IMR-90 (cell line): ENCODE data around the gene VOPP1. TPM values are rescaled to one million over a fixed set of nuclear protein-coding genes. Genes with fewer than 3 reads are reported as not detected.
A peak's percentile ranks its signal among the peaks of the same experiment; 100 is the strongest.

ENCODE experiments used
- ATAC-seq: fragments of 200-7000 bp; cut with Tn5 transposase; 2 replicates; pipeline ENCODE4 v1.9.1; 2020; ENCODE audit warnings: low read depth, mild to moderate bottlenecking, moderate library complexity
- BruUV-seq: library from RNA; stranded (reverse); fragments of 400-500 nt; replicated peaks from 2 replicates; lab custom pipeline; 2021; lab: Mats Ljungman, UMichigan
- CTCF ChIA-PET: fragments of 300-600 bp; formaldehyde crosslinking; extraction: SDS; loops from one replicate; lab custom pipeline; 2021; ENCODE audit warnings: antibody characterized with exemption; lab: Yijun Ruan, JAX
- POLR2A ChIA-PET: fragments of 300-600 bp; sonication (Branson Sonifier 250); formaldehyde crosslinking; loops from one replicate; lab custom pipeline; 2022; ENCODE audit warnings: antibody characterized with exemption; ENCODE audit not compliant: unreplicated experiment; lab: Charles Lee
- DNase-seq: peaks from one replicate; pipeline ENCODE4 v3.0.0; 2013
- H2AFZ ChIP-seq: replicated peaks from 2 replicates; pipeline ENCODE3; 2013; ENCODE audit warnings: low read length, mild to moderate bottlenecking; ENCODE audit not compliant: poor library complexity
- H2AK5ac ChIP-seq: 2 replicates; pipeline ENCODE4 v1.6.1; 2013; ENCODE audit warnings: low read depth, low read length, inconsistent platforms
- H2AK9ac ChIP-seq: replicated peaks from 2 replicates; pipeline ENCODE3; 2013; ENCODE audit warnings: mild to moderate bottlenecking, low read depth, low read length, moderate library complexity; ENCODE audit not compliant: poor library complexity
- H2BK120ac ChIP-seq: 2 replicates; pipeline ENCODE4 v1.6.1; 2013; ENCODE audit warnings: low read depth, low read length, inconsistent platforms
- H2BK15ac ChIP-seq: 3 replicates; pipeline ENCODE4 v1.6.1; 2013; ENCODE audit warnings: low read depth, low read length, inconsistent platforms
- H2BK20ac ChIP-seq: 2 replicates; pipeline ENCODE4 v1.6.1; 2013; ENCODE audit warnings: low read depth, mild to moderate bottlenecking, inconsistent platforms, low read length, moderate library complexity
- H2BK5ac ChIP-seq: 2 replicates; pipeline ENCODE4 v1.6.1; 2013; ENCODE audit warnings: mild to moderate bottlenecking, low read depth, low read length, inconsistent platforms; ENCODE audit not compliant: poor library complexity, severe bottlenecking
- H3K14ac ChIP-seq: replicated peaks from 2 replicates; pipeline ENCODE4 v1.6.1; 2013; ENCODE audit warnings: low read depth, low read length, inconsistent platforms
- H3K18ac ChIP-seq: 2 replicates; pipeline ENCODE4 v1.6.1; 2013; ENCODE audit warnings: low read depth, low read length, control low read depth
- H3K23ac ChIP-seq: 2 replicates; pipeline ENCODE4 v1.6.1; 2013; ENCODE audit warnings: low read depth, low read length, inconsistent platforms
- H3K27ac ChIP-seq: 2 replicates; pipeline ENCODE4 v1.5.1; 2013; ENCODE audit warnings: mild to moderate bottlenecking, control low read depth, low read length; ENCODE audit not compliant: insufficient read depth
- H3K27me3 ChIP-seq: 2 replicates; pipeline ENCODE4 v1.6.1; 2013; ENCODE audit warnings: low read length; ENCODE audit not compliant: control insufficient read depth, insufficient read depth
- H3K36me3 ChIP-seq: 2 replicates; pipeline ENCODE4 v1.6.1; 2013; ENCODE audit warnings: low read length, mixed read lengths; ENCODE audit not compliant: control insufficient read depth, insufficient read depth
- H3K4ac ChIP-seq: 2 replicates; pipeline ENCODE4 v1.6.1; 2013; ENCODE audit warnings: low read depth, low read length, inconsistent platforms
- H3K4me1 ChIP-seq: 2 replicates; pipeline ENCODE4 v1.6.1; 2013; ENCODE audit warnings: low read length, mixed read lengths; ENCODE audit not compliant: control insufficient read depth, insufficient read depth
- H3K4me2 ChIP-seq: 2 replicates; pipeline ENCODE4 v1.6.1; 2013; ENCODE audit warnings: low read depth, mild to moderate bottlenecking, control low read depth, low read length, moderate library complexity
- H3K4me3 ChIP-seq: 2 replicates; pipeline ENCODE4 v1.5.1; 2013; ENCODE audit warnings: low read depth, mild to moderate bottlenecking, control low read depth, low read length, moderate library complexity; ENCODE audit not compliant: insufficient read depth
- H3K56ac ChIP-seq: 2 replicates; pipeline ENCODE4 v1.6.1; 2013; ENCODE audit warnings: low read length, inconsistent platforms; ENCODE audit not compliant: insufficient read depth; ENCODE audit errors: extremely low read depth
- H3K79me1 ChIP-seq, 2 experiments: 2 replicates each; pipeline ENCODE4 v1.6.1; 2013; ENCODE audit warnings: low read length in 2 of 2, inconsistent platforms in 1 of 2, low read depth in 1 of 2
- H3K9ac ChIP-seq: 2 replicates; pipeline ENCODE4 v1.6.1; 2013; ENCODE audit warnings: low read depth, low read length, control low read depth
- H3K9me1 ChIP-seq: 2 replicates; pipeline ENCODE4 v1.6.1; 2013; ENCODE audit warnings: low read length, inconsistent platforms; ENCODE audit not compliant: insufficient read depth
- H3K9me3 ChIP-seq: 2 replicates; pipeline ENCODE4 v1.6.1; 2013; ENCODE audit warnings: low read length; ENCODE audit not compliant: control insufficient read depth, insufficient read depth
- H4K20me1 ChIP-seq: 2 replicates; pipeline ENCODE4 v1.6.1; 2013; ENCODE audit warnings: low read length, inconsistent platforms; ENCODE audit not compliant: insufficient read depth
- H4K5ac ChIP-seq: 2 replicates; pipeline ENCODE4 v1.6.1; 2013; ENCODE audit warnings: mild to moderate bottlenecking, low read depth, low read length, control low read depth
- H4K8ac ChIP-seq, 2 experiments: 2 replicates each; pipeline ENCODE4 v1.6.1; 2013; ENCODE audit warnings: low read depth in 2 of 2, low read length in 2 of 2, control low read depth in 1 of 2, inconsistent platforms in 1 of 2
- H4K91ac ChIP-seq: 2 replicates; pipeline ENCODE4 v1.6.1; 2013; ENCODE audit warnings: low read depth, low read length, inconsistent platforms; ENCODE audit not compliant: insufficient read depth
- BHLHE40 ChIP-seq: fragments of 150-350 bp; IDR thresholded peaks from 2 replicates; pipeline ENCODE4 v1.6.1; 2016; ENCODE audit warnings: mild to moderate bottlenecking, low read depth, low read length
- CEBPB ChIP-seq: IDR thresholded peaks from 2 replicates; pipeline ENCODE4 v1.6.1; 2012; ENCODE audit warnings: low read depth, low read length, improper control_type of control experiment
- CTCF ChIP-seq: conservative IDR thresholded peaks from 2 replicates; pipeline ENCODE4 v1.5.1; 2012; ENCODE audit warnings: mild to moderate bottlenecking, low read depth, low read length, improper control_type of control experiment
- MAZ ChIP-seq: IDR thresholded peaks from 2 replicates; pipeline ENCODE4 v1.6.1; 2012; ENCODE audit warnings: low read depth, mild to moderate bottlenecking, low read length, improper control_type of control experiment, moderate library complexity, borderline replicate concordance
- RCOR1 ChIP-seq: IDR thresholded peaks from 2 replicates; pipeline ENCODE4 v1.6.1; 2012; ENCODE audit warnings: mild to moderate bottlenecking, low read length, improper control_type of control experiment; ENCODE audit not compliant: insufficient replicate concordance
- RFX5 ChIP-seq: IDR thresholded peaks from 2 replicates; pipeline ENCODE4 v1.8.0; 2012; ENCODE audit warnings: low read depth, mild to moderate bottlenecking, low read length, moderate library complexity
- WGBS, 2 experiments: methylation state at CpG; one replicate each; pipeline versions ENCODE4 v1.1.5 to v1.1.7; 2013; ENCODE audit warnings: missing lambda C conversion rate in 2 of 2; ENCODE audit not compliant: insufficient read length in 1 of 2; ENCODE audit errors: extremely low coverage in 2 of 2; 5-methylcytosine and 5-hydroxymethylcytosine counted together
- dilution Hi-C: fragments of 300-500 bp; cut with HindIII; formaldehyde crosslinking; loops from one replicate; pipeline ENCODE4 v1.14.3; 2018; ENCODE audit warnings: low sequenced_read_pairs; ENCODE audit not compliant: unreplicated experiment
- in situ Hi-C: fragments of 300-500 bp; cut with MboI; formaldehyde crosslinking; loops from 3 replicates; pipeline ENCODE4 v1.14.3; 2019; ENCODE audit warnings: low sequenced_read_pairs, inconsistent platforms, mixed read lengths
- intact Hi-C: fragments of 100-400 bp; cut with micrococcal nuclease; formaldehyde crosslinking; loops from 2 replicates; pipeline ENCODE4 v1.10.0; 2022
- polyA plus RNA-seq, 3 experiments: library from polyadenylated mRNA; depleted of rRNA; stranded (reverse); fragments of >200 nt; gene quantifications; 2 replicates each; pipeline ENCODE4 v1.2.3, GENCODE V29; 2012; ENCODE audit warnings: low replicate concordance in 1 of 3
- total RNA-seq: library from RNA; depleted of rRNA; stranded (reverse); fragments of >200 nt; gene quantifications from 2 replicates; pipeline ENCODE4 v1.2.3, GENCODE V29; 2012

Gene VOPP1
- total and polyA plus RNA-seq, 2 of the 4 experiments (the other 2 are of a cell fraction) = 60.2 to 94.5 TPM

GRCh38 chr7:55441002-55441401 lies 131.3 kb downstream of the VOPP1 start:
- Histone ChIP-seq H4K8ac (no peak overlapping the region), H3K79me1 (no peaks in the 10 kb centered on the region), H2BK5ac (no peak overlapping the region), H3K27me3 (no peaks in the 10 kb centered on the region), H4K20me1 (no peaks in the 10 kb centered on the region), H3K9me1 (peaks cover 4% of the 10 kb centered on the region; the same call in 1 of the 2 replicates), H3K4me2 (no peak overlapping the region), H4K91ac (no peak overlapping the region), H2AK5ac (no peak overlapping the region; the same call in 1 of the 2 replicates), H2BK120ac (no peak overlapping the region), H3K4me3 (no peak overlapping the region), H3K14ac (no peak overlapping the region), H3K9me3 (no peaks in the 10 kb centered on the region), H3K4ac (0 out of 2 replicates have a peak overlapping the region, but pooled peaks have one; percentile 12), H3K56ac (no peak overlapping the region), H2BK20ac (no peak overlapping the region; the same call in 1 of the 2 replicates), H2BK15ac (no peak overlapping the region), H3K23ac (no peak overlapping the region), H3K9ac (no peak overlapping the region), H4K5ac (no peak overlapping the region), H3K36me3 (no peaks in the 10 kb centered on the region), H2AK9ac (peak overlapping the region; percentile 84), H3K27ac (no peak overlapping the region), H3K18ac (no peak overlapping the region), H3K4me1 (peaks cover 11% of the 10 kb centered on the region), H2AFZ (no peak overlapping the region)
- no CpG with 5 or more reads among the region's 5 CpGs for WGBS, 2 experiments
- DNase-seq (no peak), ATAC-seq (no peak)
- TF ChIP-seq CTCF = no peak
- no peak for TF ChIP-seq CEBPB
- TF ChIP-seq MAZ = no peak
- TF ChIP-seq RFX5 = no peak
- TF ChIP-seq RCOR1 = no peak
- TF ChIP-seq BHLHE40 = no peak
- intact Hi-C loops (no loop called here), dilution Hi-C loops (no loop called here), in situ Hi-C loops (loop anchor here (25.0 kb wide), 1 partner anchor 521 kb away; the partner anchor contains the start of genes MRPS17 and NIPSNAP2)
- no TSS peak for BruUV-seq
- POLR2A ChIA-PET = no interaction called here
- CTCF ChIA-PET = no interaction called here
